Measurements from ENCODE around the gene ANKRD31. TPM values are rescaled to one million over a fixed set of nuclear protein-coding genes. Genes with fewer than 3 reads are reported as not detected.
"Not testable (repeated sequence)": the region's sequence is repeated elsewhere in the genome, so short reads cannot be mapped to it uniquely, and the experiment has no call there.

Gene ANKRD31
- total RNA-seq, 2 experiments from 2014 or later = 0.13 TPM; not detected in 1

- Histone ChIP-seq H3K9me2 (ENCODE audit: insufficient read depth, low read length) (no peaks in the 10 kb centered on the region), H3K27ac (ENCODE audit: low read depth, low read length, poor library complexity, severe bottlenecking) (no peak overlapping the region), H3K9me3 (ENCODE audit: low read length) (no peaks in the 10 kb centered on the region), H3K4me2 (ENCODE audit: low read length) (no peak overlapping the region), H3K36me3 (ENCODE audit: insufficient read depth, low read length) (no peaks in the 10 kb centered on the region), H3K4me3 (ENCODE audit: low read depth, low read length, poor library complexity, severe bottlenecking) (no peak overlapping the region), H3K79me2 (ENCODE audit: insufficient read depth, low read depth, low read length) (no peaks in the 10 kb centered on the region), H2AFZ (ENCODE audit: low read length) (no peak overlapping the region), H3K4me1 (ENCODE audit: insufficient read depth, low read length, poor library complexity, severe bottlenecking) (no peaks in the 10 kb centered on the region), H4K20me1 (ENCODE audit: insufficient read depth, low read length) (no peaks in the 10 kb centered on the region)
- no peak for TF ChIP-seq CTCF (conservative IDR thresholded peaks at IDR 0.05; ENCODE audit: low read length)
- TF ChIP-seq EZH2phosphoT487 (IDR thresholded peaks at IDR 0.05; ENCODE audit: borderline replicate concordance, low read depth, low read length) = no peak
- DNase-seq (ENCODE audit: low spot score) = no peak
- BruUV-seq (replicated peaks) = no TSS peak
- intact Hi-C loops (cut with micrococcal nuclease; ENCODE audit: unreplicated experiment) = no loop called here
- POLR2A ChIA-PET = no interaction called here
- CTCF ChIA-PET (ENCODE audit: unreplicated experiment) = no interaction called here
These were observed 50.9 kb downstream of the ANKRD31 start for GRCh38 chr5:75185763-75186162.

GRCh38 chr5:75176009-75176408, 60.7 kb downstream of the ANKRD31 start:
- not testable (repeated sequence) for BruUV-seq (replicated peaks)

GRCh38 chr5:75174872-75175271, 61.8 kb downstream of the ANKRD31 start:
- H3K36me3 ChIP-seq (ENCODE audit: insufficient read depth, low read length); H3K27ac ChIP-seq (ENCODE audit: low read depth, low read length, poor library complexity, severe bottlenecking); H3K9me2 ChIP-seq (ENCODE audit: insufficient read depth, low read length); CTCF ChIA-PET (ENCODE audit: unreplicated experiment); BruUV-seq (replicated peaks); intact Hi-C loops (cut with micrococcal nuclease; ENCODE audit: unreplicated experiment); H4K20me1 ChIP-seq (ENCODE audit: insufficient read depth, low read length); H3K4me2 ChIP-seq (ENCODE audit: low read length); H3K79me2 ChIP-seq (ENCODE audit: insufficient read depth, low read depth, low read length); POLR2A ChIA-PET; H3K4me1 ChIP-seq (ENCODE audit: insufficient read depth, low read length, poor library complexity, severe bottlenecking); H2AFZ ChIP-seq (ENCODE audit: low read length); DNase-seq (ENCODE audit: low spot score); H3K4me3 ChIP-seq (ENCODE audit: low read depth, low read length, poor library complexity, severe bottlenecking); H3K9me3 ChIP-seq (ENCODE audit: low read length): not testable (repeated sequence)

More at GRCh38 chr5:75176009-75176408, 60.7 kb downstream of the ANKRD31 start:
- H3K9me2 ChIP-seq (ENCODE audit: insufficient read depth, low read length); H3K27ac ChIP-seq (ENCODE audit: low read depth, low read length, poor library complexity, severe bottlenecking); DNase-seq (ENCODE audit: low spot score); H3K4me3 ChIP-seq (ENCODE audit: low read depth, low read length, poor library complexity, severe bottlenecking); H3K79me2 ChIP-seq (ENCODE audit: insufficient read depth, low read depth, low read length); H4K20me1 ChIP-seq (ENCODE audit: insufficient read depth, low read length); POLR2A ChIA-PET; H3K4me1 ChIP-seq (ENCODE audit: insufficient read depth, low read length, poor library complexity, severe bottlenecking); H3K9me3 ChIP-seq (ENCODE audit: low read length); intact Hi-C loops (cut with micrococcal nuclease; ENCODE audit: unreplicated experiment); CTCF ChIA-PET (ENCODE audit: unreplicated experiment); H2AFZ ChIP-seq (ENCODE audit: low read length); H3K4me2 ChIP-seq (ENCODE audit: low read length); H3K36me3 ChIP-seq (ENCODE audit: insufficient read depth, low read length): not testable (repeated sequence)

GRCh38 chr5:75169516-75169915, 67.2 kb downstream of the ANKRD31 start:
- Histone ChIP-seq H3K36me3 (ENCODE audit: insufficient read depth, low read length) (no peaks in the 10 kb centered on the region), H2AFZ (ENCODE audit: low read length) (no peak overlapping the region), H3K9me2 (ENCODE audit: insufficient read depth, low read length) (0 out of 2 replicates have a peak, but pooled peaks cover 7% of the 10 kb centered on the region), H3K27ac (ENCODE audit: low read depth, low read length, poor library complexity, severe bottlenecking) (no peak overlapping the region), H4K20me1 (ENCODE audit: insufficient read depth, low read length) (no peaks in the 10 kb centered on the region), H3K4me1 (ENCODE audit: insufficient read depth, low read length, poor library complexity, severe bottlenecking) (no peaks in the 10 kb centered on the region), H3K4me3 (ENCODE audit: low read depth, low read length, poor library complexity, severe bottlenecking) (no peak overlapping the region), H3K4me2 (ENCODE audit: low read length) (no peak overlapping the region), H3K9me3 (ENCODE audit: low read length) (no peaks in the 10 kb centered on the region), H3K79me2 (ENCODE audit: insufficient read depth, low read depth, low read length) (no peaks in the 10 kb centered on the region)
- intact Hi-C loops (cut with micrococcal nuclease; ENCODE audit: unreplicated experiment) = no loop called here
- TF ChIP-seq EZH2phosphoT487 (IDR thresholded peaks at IDR 0.05; ENCODE audit: borderline replicate concordance, low read depth, low read length) (no peak), CTCF (conservative IDR thresholded peaks at IDR 0.05; ENCODE audit: low read length) (no peak)
- ChIA-PET CTCF (ENCODE audit: unreplicated experiment) (no interaction called here), POLR2A (no interaction called here)
- no peak for DNase-seq (ENCODE audit: low spot score)
- BruUV-seq (replicated peaks) = no TSS peak
